Keratinocyte (primary cell): ENCODE data around the gene KASH5. TPM values are rescaled to one million over a fixed set of nuclear protein-coding genes. Genes with fewer than 3 reads are reported as not detected.
"Not testable (repeated sequence)": the region's sequence is repeated elsewhere in the genome, so short reads cannot be mapped to it uniquely, and the experiment has no call there.

Experiments
- DNase-seq: peaks from one replicate; pipeline ENCODE4 v3.0.0-alpha.2; 2011; ENCODE audit warnings: low read depth, missing footprints, low spot score
- FAIRE-seq: peaks from 2 replicates; lab custom pipeline; 2011; peaks lifted over from hg19 to GRCh38; lab: Jason Lieb, UNC
- H2AFZ ChIP-seq: 2 replicates; pipeline ENCODE4 v1.6.0; 2012; ENCODE audit warnings: low read length, control low read depth, inconsistent platforms; ENCODE audit not compliant: control insufficient read depth
- H3K27ac ChIP-seq: 2 replicates; pipeline ENCODE4 v1.5.1; 2011; ENCODE audit warnings: low read length; ENCODE audit not compliant: control insufficient read depth, insufficient read depth
- H3K27me3 ChIP-seq: 3 replicates; pipeline ENCODE4 v1.6.0; 2011; ENCODE audit warnings: low read length; ENCODE audit not compliant: control insufficient read depth, insufficient read depth; ENCODE audit errors: extremely low read depth
- H3K36me3 ChIP-seq, 2 experiments: 2 replicates in 1 of 2; 3 replicates in 1 of 2; pipeline ENCODE4 v1.5.1; 2011; ENCODE audit warnings: low read length in 2 of 2, mild to moderate bottlenecking in 1 of 2; ENCODE audit not compliant: control insufficient read depth in 2 of 2, insufficient read depth in 2 of 2; ENCODE audit errors: extremely low read depth in 1 of 2
- H3K4me1 ChIP-seq: 3 replicates; pipeline ENCODE4 v1.5.1; 2011; ENCODE audit warnings: low read length; ENCODE audit not compliant: control insufficient read depth, insufficient read depth; ENCODE audit errors: extremely low read depth
- H3K4me2 ChIP-seq: 3 replicates; pipeline ENCODE4 v1.6.0; 2011; ENCODE audit warnings: low read depth, low read length; ENCODE audit not compliant: control insufficient read depth, insufficient read depth; ENCODE audit errors: extremely low read depth
- H3K4me3 ChIP-seq, 3 experiments: fragments of 200-600 bp in 1 of 3; sonication (generic) in 1 of 3; 2 replicates in 2 of 3; 3 replicates in 1 of 3; pipeline ENCODE4 v1.5.1; 2011 to 2016; ENCODE audit warnings: low read length in 3 of 3, mild to moderate bottlenecking in 3 of 3, control low read depth in 2 of 3, inconsistent platforms in 1 of 3, low read depth in 1 of 3, mixed read lengths in 1 of 3, mixed run types in 1 of 3, moderate library complexity in 1 of 3; ENCODE audit not compliant: control insufficient read depth in 2 of 3, insufficient read depth in 2 of 3; ENCODE audit errors: extremely low read depth in 1 of 3
- H3K79me2 ChIP-seq: 2 replicates; pipeline ENCODE4 v1.6.0; 2012; ENCODE audit warnings: low read length; ENCODE audit not compliant: control insufficient read depth, insufficient read depth
- H3K9ac ChIP-seq: 3 replicates; pipeline ENCODE4 v1.6.0; 2011; ENCODE audit warnings: low read length; ENCODE audit not compliant: control insufficient read depth, insufficient read depth; ENCODE audit errors: extremely low read depth
- H3K9me1 ChIP-seq: 3 replicates; pipeline ENCODE4 v1.6.0; 2011; ENCODE audit warnings: low read length; ENCODE audit not compliant: control insufficient read depth, insufficient read depth; ENCODE audit errors: extremely low read depth
- H3K9me3 ChIP-seq: 2 replicates; pipeline ENCODE4 v1.5.1; 2012; ENCODE audit warnings: low read depth, low read length; ENCODE audit not compliant: control insufficient read depth
- H4K20me1 ChIP-seq: 3 replicates; pipeline ENCODE4 v1.6.0; 2011; ENCODE audit warnings: low read length; ENCODE audit not compliant: control insufficient read depth, insufficient read depth; ENCODE audit errors: extremely low read depth
- CTCF ChIP-seq, 3 experiments: IDR thresholded peaks in 1 of 3; conservative IDR thresholded peaks in 1 of 3; optimal IDR thresholded peaks in 1 of 3; 2 replicates in 2 of 3; 3 replicates in 1 of 3; pipeline versions ENCODE3 to v1.5.1; 2011; ENCODE audit warnings: low read length in 3 of 3, mild to moderate bottlenecking in 3 of 3, moderate library complexity in 2 of 3, control low read depth in 1 of 3, inconsistent platforms in 1 of 3; ENCODE audit not compliant: insufficient read depth in 2 of 3; ENCODE audit errors: extremely low read depth in 1 of 3
- EZH2 ChIP-seq: IDR thresholded peaks from one replicate; pipeline ENCODE4 v1.6.1; 2012; ENCODE audit warnings: inconsistent platforms, mild to moderate bottlenecking, low read length, moderate library complexity
- dilution Hi-C: fragments of 300-500 bp; cut with MboI; formaldehyde crosslinking; loops from one replicate; pipeline ENCODE4 v1.7.0; 2020; ENCODE audit warnings: low sequenced_read_pairs; ENCODE audit not compliant: extremely low pct_ligation_motif_present
- polyA plus RNA-seq, 5 experiments: library from polyadenylated mRNA; depleted of rRNA in 3 of 5; stranded (reverse) in 3 of 5; stranded (forward) in 1 of 5; unstranded in 1 of 5; fragments of >200 nt; gene quantifications; 1 replicate in 1 of 5; 2 replicates in 3 of 5; 3 replicates in 1 of 5; pipeline versions ENCODE4 v1.2.1 to v1.2.3, GENCODE V29; 2011 to 2012; ENCODE audit warnings: missing spikeins in 2 of 5, low read depth in 1 of 5, low replicate concordance in 1 of 5

The KASH5 gene
- polyA plus RNA-seq, 1 donor (not counting 4 experiments of a cell fraction or from before 2014, with no cell fraction given): not detected

DNA sequence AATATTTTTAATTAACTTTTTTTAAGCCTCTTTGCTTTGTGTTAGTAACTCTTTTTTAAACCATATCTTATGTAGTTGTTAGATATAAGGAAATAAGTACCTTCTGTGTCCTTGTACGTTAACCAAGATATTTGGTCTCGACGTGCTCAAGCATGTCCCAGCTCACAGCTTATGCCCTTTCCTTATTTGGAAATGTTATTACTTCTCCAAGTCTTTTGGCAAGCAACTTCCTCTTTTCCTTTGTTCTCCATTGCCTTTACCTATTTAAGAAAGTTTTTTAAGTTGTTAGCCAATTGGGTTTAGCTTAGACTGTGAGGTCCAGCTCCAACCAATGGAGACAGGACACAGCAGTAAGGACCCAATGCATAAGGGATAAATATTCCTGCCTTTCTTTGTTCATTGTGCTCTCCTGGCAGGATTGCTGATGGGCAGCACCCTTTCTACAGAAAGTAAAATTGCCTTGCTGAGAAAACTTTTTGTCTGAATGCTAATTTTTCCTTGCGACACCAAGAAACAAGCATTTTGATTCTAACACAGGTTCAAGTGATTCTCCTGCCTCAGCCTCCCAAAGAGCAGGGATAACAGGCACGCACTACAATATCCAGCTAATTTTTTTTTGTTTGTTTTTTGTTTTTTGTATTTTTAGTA, 19.2 kb upstream of the KASH5 start:
- no peak overlapping the region for H3K4me3 ChIP-seq

DNA sequence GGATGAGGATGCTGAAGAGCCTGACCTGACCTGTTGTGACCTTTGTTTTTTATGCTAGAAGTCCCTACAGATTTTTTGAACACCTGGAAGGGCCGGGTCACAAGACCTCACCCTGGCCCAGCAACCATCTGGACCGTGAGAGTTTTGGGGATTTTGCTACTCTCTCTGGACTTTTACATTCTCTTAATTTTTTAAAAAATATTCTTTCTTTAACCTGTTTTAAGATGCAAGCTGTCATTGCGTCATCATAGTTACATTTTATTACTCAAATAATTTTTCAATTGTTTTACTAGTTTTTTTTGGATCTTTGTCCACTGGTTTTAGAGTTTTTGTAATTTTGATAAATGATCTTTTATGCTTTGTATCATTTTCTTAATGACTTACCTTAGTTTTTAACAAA, 16.9 kb upstream of the KASH5 start:
- no peak for FAIRE-seq

More for the DNA sequence above, 19.2 kb upstream of the KASH5 start:
- H3K9me3 ChIP-seq: peaks cover 9% of the 10 kb centered on the region
- dilution Hi-C loops: no loop called here
- no peaks in the 10 kb centered on the region for H3K36me3 ChIP-seq
- H3K27ac ChIP-seq: no peak overlapping the region
- H3K27me3 ChIP-seq: no peaks in the 10 kb centered on the region
- H3K4me1 ChIP-seq: no peaks in the 10 kb centered on the region
- H3K9me1 ChIP-seq: no peaks in the 10 kb centered on the region
- DNase-seq: no peak
- no peak overlapping the region for H2AFZ ChIP-seq
- FAIRE-seq: no peak
- no peak overlapping the region for H3K9ac ChIP-seq
- TF ChIP-seq EZH2 (no peak), CTCF (optimal IDR thresholded peaks at IDR 0.05 in 1 of 3, IDR thresholded peaks at IDR 0.05 in 1 of 3, conservative IDR thresholded peaks at IDR 0.05 in 1 of 3; ENCODE audit: extremely low read depth in 1 of 3, insufficient read depth in 2 of 3, low read length in 3 of 3) (no peak)
- no peaks in the 10 kb centered on the region for H3K79me2 ChIP-seq
- H3K4me2 ChIP-seq: no peak overlapping the region
- no peaks in the 10 kb centered on the region for H4K20me1 ChIP-seq

GRCh38 chr19:49373174-49373573, 14.9 kb upstream of the KASH5 start:
- H3K9me1 ChIP-seq, dilution Hi-C loops, H3K79me2 ChIP-seq, H2AFZ ChIP-seq, H3K4me3 ChIP-seq, H3K27ac ChIP-seq, FAIRE-seq, H3K4me2 ChIP-seq, H3K27me3 ChIP-seq, H4K20me1 ChIP-seq, DNase-seq, H3K9ac ChIP-seq, H3K9me3 ChIP-seq, H3K36me3 ChIP-seq, H3K4me1 ChIP-seq: not testable (repeated sequence)

More for the DNA sequence above, 16.9 kb upstream of the KASH5 start:
- no peak for TF ChIP-seq CTCF (optimal IDR thresholded peaks at IDR 0.05 in 1 of 3, IDR thresholded peaks at IDR 0.05 in 1 of 3, conservative IDR thresholded peaks at IDR 0.05 in 1 of 3; ENCODE audit: extremely low read depth in 1 of 3, insufficient read depth in 2 of 3, low read length in 3 of 3)
- H4K20me1 ChIP-seq: no peaks in the 10 kb centered on the region
- no peak overlapping the region for H3K4me2 ChIP-seq
- peaks cover 9% of the 10 kb centered on the region for H3K9me3 ChIP-seq
- no peak overlapping the region for H3K9ac ChIP-seq
- no peak overlapping the region for H3K4me3 ChIP-seq
- no peaks in the 10 kb centered on the region for H3K4me1 ChIP-seq
- no peak overlapping the region for H3K27ac ChIP-seq
- no peaks in the 10 kb centered on the region for H3K36me3 ChIP-seq
- no peaks in the 10 kb centered on the region for H3K27me3 ChIP-seq
- DNase-seq: no peak
- no peaks in the 10 kb centered on the region for H3K79me2 ChIP-seq
- no peaks in the 10 kb centered on the region for H3K9me1 ChIP-seq
- dilution Hi-C loops: no loop called here
- no peak overlapping the region for H2AFZ ChIP-seq
